Measurements from ENCODE around the gene SH2D2A. TPM values are rescaled to one million over a fixed set of nuclear protein-coding genes. Genes with fewer than 3 reads are reported as not detected.

SH2D2A gene
- polyA plus RNA-seq, 1 of the 3 experiments (the other 2 are of a cell fraction) = not detected

DNA sequence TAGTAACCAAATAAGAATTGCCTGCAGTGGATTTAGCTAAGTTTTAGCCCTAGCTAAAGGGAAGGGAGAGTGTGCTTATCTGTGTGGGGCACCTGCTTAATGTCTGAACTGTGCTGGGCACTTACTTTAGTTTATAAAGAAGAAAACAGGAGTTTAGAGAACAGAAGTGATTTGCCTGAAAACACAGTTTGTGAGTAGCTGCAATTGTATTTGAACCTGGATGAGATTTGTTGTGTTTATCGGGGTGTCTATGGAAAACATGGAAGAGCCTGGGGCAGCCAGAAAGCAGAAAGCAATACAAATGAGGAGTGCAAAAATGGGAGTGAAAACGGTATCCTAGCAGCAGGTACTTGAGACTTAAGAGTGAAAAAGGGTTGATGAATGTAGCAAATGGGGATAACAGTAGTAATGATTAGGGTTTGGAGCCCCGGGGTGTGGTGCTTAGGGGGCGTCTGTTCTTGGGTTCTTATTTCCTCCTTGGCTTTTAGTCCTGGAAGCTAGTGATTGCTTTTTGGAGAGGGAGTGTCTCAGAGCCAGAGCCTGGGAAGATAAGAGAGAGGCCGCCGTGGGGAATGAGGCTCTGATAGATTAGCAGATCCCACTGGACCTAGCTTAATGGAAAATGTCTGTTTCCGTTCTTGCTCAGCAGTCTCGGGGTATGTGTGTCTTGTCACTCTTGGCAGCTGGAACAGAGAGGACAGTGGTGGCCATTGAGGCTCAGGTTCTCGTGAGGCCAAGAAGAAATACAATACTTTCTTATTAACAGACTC, 43.7 kb downstream of the SH2D2A start (continued):
- TF ChIP-seq GATA2 (CRISPR knock-in tag; IDR thresholded peaks at IDR 0.05) (peak; percentile 96), RAD21 (IDR thresholded peaks at IDR 0.05; ENCODE audit: low read length) (no peak), MXI1 (IDR thresholded peaks at IDR 0.05; ENCODE audit: low read depth, low read length) (peak; percentile 83), SIN3A (IDR thresholded peaks at IDR 0.05; ENCODE audit: borderline replicate concordance, low read depth, low read length) (no peak), POLR2AphosphoS5 (IDR thresholded peaks at IDR 0.05; ENCODE audit: low read depth, low read length) (0 out of 2 replicates have a peak, but pooled peaks have one; percentile 0), EP300 (IDR thresholded peaks at IDR 0.05; ENCODE audit: borderline replicate concordance in 1 of 2, low read depth in 1 of 2, low read length in 1 of 2) (peak in 1 of 2 experiments; percentile 97; a peak in 2 of 4 replicates)
- TF ChIP-seq, protein P1, sequence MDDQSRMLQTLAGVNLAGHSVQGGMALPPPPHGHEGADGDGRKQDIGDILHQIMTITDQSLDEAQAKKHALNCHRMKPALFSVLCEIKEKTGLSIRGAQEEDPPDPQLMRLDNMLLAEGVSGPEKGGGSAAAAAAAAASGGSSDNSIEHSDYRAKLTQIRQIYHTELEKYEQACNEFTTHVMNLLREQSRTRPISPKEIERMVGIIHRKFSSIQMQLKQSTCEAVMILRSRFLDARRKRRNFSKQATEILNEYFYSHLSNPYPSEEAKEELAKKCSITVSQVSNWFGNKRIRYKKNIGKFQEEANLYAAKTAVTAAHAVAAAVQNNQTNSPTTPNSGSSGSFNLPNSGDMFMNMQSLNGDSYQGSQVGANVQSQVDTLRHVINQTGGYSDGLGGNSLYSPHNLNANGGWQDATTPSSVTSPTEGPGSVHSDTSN (IDR thresholded peaks at IDR 0.05) = 0 out of 2 replicates have a peak, but pooled peaks have one; percentile 5
- TF ChIP-seq, protein P2, sequence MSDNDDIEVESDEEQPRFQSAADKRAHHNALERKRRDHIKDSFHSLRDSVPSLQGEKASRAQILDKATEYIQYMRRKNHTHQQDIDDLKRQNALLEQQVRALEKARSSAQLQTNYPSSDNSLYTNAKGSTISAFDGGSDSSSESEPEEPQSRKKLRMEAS (IDR thresholded peaks at IDR 0.05; ENCODE audit: low read depth) = no peak
- TF ChIP-seq, protein P3, sequence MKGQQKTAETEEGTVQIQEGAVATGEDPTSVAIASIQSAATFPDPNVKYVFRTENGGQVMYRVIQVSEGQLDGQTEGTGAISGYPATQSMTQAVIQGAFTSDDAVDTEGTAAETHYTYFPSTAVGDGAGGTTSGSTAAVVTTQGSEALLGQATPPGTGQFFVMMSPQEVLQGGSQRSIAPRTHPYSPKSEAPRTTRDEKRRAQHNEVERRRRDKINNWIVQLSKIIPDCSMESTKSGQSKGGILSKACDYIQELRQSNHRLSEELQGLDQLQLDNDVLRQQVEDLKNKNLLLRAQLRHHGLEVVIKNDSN (IDR thresholded peaks at IDR 0.05; ENCODE audit: borderline replicate concordance, low read depth) = no peak

DNA sequence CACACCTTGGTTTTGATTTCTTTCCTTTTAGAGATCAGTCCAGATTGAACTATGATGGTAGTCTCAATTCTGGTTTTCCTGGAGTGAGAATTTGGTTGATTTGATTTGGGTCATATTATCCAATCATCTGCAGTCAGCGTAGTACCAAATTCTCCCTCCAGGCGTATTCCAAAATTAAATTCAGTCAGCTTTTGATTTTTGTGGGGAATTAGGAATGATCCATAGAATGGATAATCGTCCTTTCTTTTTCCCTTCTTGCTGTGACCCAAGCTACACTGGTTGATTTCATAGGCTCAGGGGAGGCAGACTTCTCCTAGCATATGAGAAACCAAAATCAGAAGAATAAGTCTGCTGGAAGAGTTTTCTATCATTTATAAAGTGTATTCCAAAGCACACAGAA, 44.4 kb downstream of the SH2D2A start:
- no peak for DNase-seq
- no peak overlapping the region for H2AFZ ChIP-seq (ENCODE audit: low read depth)
- H3K4me1 ChIP-seq (ENCODE audit: control insufficient read depth in 1 of 2, insufficient read depth in 2 of 2, low read depth in 1 of 2, low read length in 1 of 2) = peaks cover 27 to 36% of the 10 kb centered on the region in 2 experiments; a peak in 3 of 4 replicates
- no peak overlapping the region for H3K4me3 ChIP-seq (ENCODE audit: low read depth in 2 of 2, low read length in 1 of 2)
- no peaks in the 10 kb centered on the region for H3K27me3 ChIP-seq (ENCODE audit: insufficient read depth)
- ChIA-PET POLR2A (interaction anchor here (0.6 to 2.2 kb wide), 8 partner anchors 21 to 121 kb away, joined by 3 to 15 read pairs (median 7); partner anchors contain the start of genes HDGF, INSRR and MRPL24), CTCF (interaction anchor here (0.8 to 9.5 kb wide), 22 partner anchors 9 to 155 kb away, joined by 3 to 64 read pairs (median 6); partner anchors contain the start of genes INSRR and NTRK1)
- peak overlapping the region; percentile 40; the same call in 1 of the 2 replicates for H3K4me2 ChIP-seq
- no peaks in the 10 kb centered on the region for H3K9me3 ChIP-seq
- H3K9ac ChIP-seq = no peak overlapping the region
- peaks cover 19 to 22% of the 10 kb centered on the region in 2 experiments for H3K36me3 ChIP-seq (replicated peaks in 1 of 2; ENCODE audit: control insufficient read depth in 1 of 2, insufficient read depth in 2 of 2, low read length in 1 of 2)
- H3F3A ChIP-seq (replicated peaks; ENCODE audit: insufficient read depth) = peaks cover 5% of the 10 kb centered on the region
- TF ChIP-seq, protein P4, sequence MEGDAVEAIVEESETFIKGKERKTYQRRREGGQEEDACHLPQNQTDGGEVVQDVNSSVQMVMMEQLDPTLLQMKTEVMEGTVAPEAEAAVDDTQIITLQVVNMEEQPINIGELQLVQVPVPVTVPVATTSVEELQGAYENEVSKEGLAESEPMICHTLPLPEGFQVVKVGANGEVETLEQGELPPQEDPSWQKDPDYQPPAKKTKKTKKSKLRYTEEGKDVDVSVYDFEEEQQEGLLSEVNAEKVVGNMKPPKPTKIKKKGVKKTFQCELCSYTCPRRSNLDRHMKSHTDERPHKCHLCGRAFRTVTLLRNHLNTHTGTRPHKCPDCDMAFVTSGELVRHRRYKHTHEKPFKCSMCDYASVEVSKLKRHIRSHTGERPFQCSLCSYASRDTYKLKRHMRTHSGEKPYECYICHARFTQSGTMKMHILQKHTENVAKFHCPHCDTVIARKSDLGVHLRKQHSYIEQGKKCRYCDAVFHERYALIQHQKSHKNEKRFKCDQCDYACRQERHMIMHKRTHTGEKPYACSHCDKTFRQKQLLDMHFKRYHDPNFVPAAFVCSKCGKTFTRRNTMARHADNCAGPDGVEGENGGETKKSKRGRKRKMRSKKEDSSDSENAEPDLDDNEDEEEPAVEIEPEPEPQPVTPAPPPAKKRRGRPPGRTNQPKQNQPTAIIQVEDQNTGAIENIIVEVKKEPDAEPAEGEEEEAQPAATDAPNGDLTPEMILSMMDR (IDR thresholded peaks at IDR 0.05) = peak; percentile 33
- TF ChIP-seq EP300 (IDR thresholded peaks at IDR 0.05; ENCODE audit: borderline replicate concordance in 1 of 2, low read depth in 1 of 2, low read length in 1 of 2) (peak in 1 of 2 experiments; percentile 49; a peak in 1 of 4 replicates), NRF1 (IDR thresholded peaks at IDR 0.05; ENCODE audit: low read depth, low read length) (no peak), CHD2 (IDR thresholded peaks at IDR 0.05; ENCODE audit: low read length, partially characterized antibody) (peak; percentile 20), TEAD4 (IDR thresholded peaks at IDR 0.05; ENCODE audit: borderline replicate concordance, insufficient read depth) (no peak)
- 51% methylated on average over 3 of the region's 3 CpGs for WGBS (ENCODE audit: low lambda C conversion rate)
- peaks cover 56% of the 10 kb centered on the region for H4K20me1 ChIP-seq (ENCODE audit: insufficient read depth)
- peak overlapping the region; percentile 29 to 93; a peak in 3 of 4 replicates for H3K27ac ChIP-seq (ENCODE audit: low read depth in 2 of 2, low read length in 1 of 2)
- H3K9me2 ChIP-seq = no peaks in the 10 kb centered on the region
- H3K79me2 ChIP-seq (ENCODE audit: insufficient read depth) = peaks cover 99% of the 10 kb centered on the region
